DND-41 (cell line): Measurements from ENCODE around the gene LRP5.
"Not testable (repeated sequence)": the region's sequence is repeated elsewhere in the genome, so short reads cannot be mapped to it uniquely, and the experiment has no call there.

Source experiments
- ATAC-seq: fragments of 200-7000 bp; cut with Tn5 transposase; 3 replicates; pipeline ENCODE4 v1.9.1; 2021; ENCODE audit warnings: low read depth; ENCODE audit not compliant: insufficient read depth
- DNase-seq: peaks from one replicate; pipeline ENCODE4 v3.0.0-alpha.2; 2020
- H2AFZ ChIP-seq: 2 replicates; pipeline ENCODE4 v1.6.0; 2012; ENCODE audit warnings: low read depth, low read length
- H3K27ac ChIP-seq: 2 replicates; pipeline ENCODE4 v1.5.1; 2012; ENCODE audit warnings: low read length, inconsistent platforms
- H3K27me3 ChIP-seq: fragments of 200-600 bp; sonication (generic); 2 replicates; pipeline ENCODE4 v1.6.0; 2012; ENCODE audit warnings: low read length, mild to moderate bottlenecking, inconsistent platforms; ENCODE audit not compliant: insufficient read depth, poor library complexity
- H3K36me3 ChIP-seq: 2 replicates; pipeline ENCODE4 v1.5.1; 2012; ENCODE audit warnings: low read length, inconsistent platforms; ENCODE audit not compliant: insufficient read depth
- H3K4me1 ChIP-seq: 2 replicates; pipeline ENCODE4 v1.5.1; 2012; ENCODE audit warnings: mild to moderate bottlenecking, low read length; ENCODE audit not compliant: insufficient read depth
- H3K4me2 ChIP-seq: 2 replicates; pipeline ENCODE4 v1.6.0; 2012; ENCODE audit warnings: mild to moderate bottlenecking, moderate library complexity, low read length, inconsistent platforms; ENCODE audit not compliant: insufficient read depth
- H3K4me3 ChIP-seq, 2 experiments: fragments of 200-600 bp in 1 of 2; shearing (Covaris generic) in 1 of 2; 2 replicates each; pipeline ENCODE4 v1.5.1; 2012 to 2016; ENCODE audit warnings: inconsistent platforms in 2 of 2, low read length in 2 of 2, mild to moderate bottlenecking in 2 of 2, low read depth in 1 of 2, moderate library complexity in 1 of 2
- H3K79me2 ChIP-seq: 2 replicates; pipeline ENCODE4 v1.6.0; 2012; ENCODE audit warnings: low read length, inconsistent platforms; ENCODE audit not compliant: insufficient read depth
- H3K9ac ChIP-seq: 2 replicates; pipeline ENCODE4 v1.6.0; 2012; ENCODE audit warnings: low read depth, mild to moderate bottlenecking, inconsistent platforms, low read length, moderate library complexity
- H3K9me3 ChIP-seq: 2 replicates; pipeline ENCODE4 v1.5.1; 2012; ENCODE audit warnings: low read length, moderate library complexity, mild to moderate bottlenecking, inconsistent platforms; ENCODE audit not compliant: insufficient read depth, severe bottlenecking
- H4K20me1 ChIP-seq: 2 replicates; pipeline ENCODE4 v1.6.0; 2012; ENCODE audit warnings: low read length; ENCODE audit not compliant: insufficient read depth
- CTCF ChIP-seq: IDR thresholded peaks from 2 replicates; pipeline ENCODE4 v1.5.1; 2012; ENCODE audit warnings: borderline replicate concordance, low read length, moderate library complexity, mild to moderate bottlenecking; ENCODE audit not compliant: poor library complexity, severe bottlenecking; ENCODE audit errors: extremely low read depth
- EZH2 ChIP-seq: IDR thresholded peaks from 3 replicates; pipeline ENCODE4 v1.6.1; 2012; ENCODE audit warnings: borderline replicate concordance, low read depth, mild to moderate bottlenecking, moderate library complexity, low read length, inconsistent platforms; ENCODE audit not compliant: severe bottlenecking

Gene LRP5

DNA sequence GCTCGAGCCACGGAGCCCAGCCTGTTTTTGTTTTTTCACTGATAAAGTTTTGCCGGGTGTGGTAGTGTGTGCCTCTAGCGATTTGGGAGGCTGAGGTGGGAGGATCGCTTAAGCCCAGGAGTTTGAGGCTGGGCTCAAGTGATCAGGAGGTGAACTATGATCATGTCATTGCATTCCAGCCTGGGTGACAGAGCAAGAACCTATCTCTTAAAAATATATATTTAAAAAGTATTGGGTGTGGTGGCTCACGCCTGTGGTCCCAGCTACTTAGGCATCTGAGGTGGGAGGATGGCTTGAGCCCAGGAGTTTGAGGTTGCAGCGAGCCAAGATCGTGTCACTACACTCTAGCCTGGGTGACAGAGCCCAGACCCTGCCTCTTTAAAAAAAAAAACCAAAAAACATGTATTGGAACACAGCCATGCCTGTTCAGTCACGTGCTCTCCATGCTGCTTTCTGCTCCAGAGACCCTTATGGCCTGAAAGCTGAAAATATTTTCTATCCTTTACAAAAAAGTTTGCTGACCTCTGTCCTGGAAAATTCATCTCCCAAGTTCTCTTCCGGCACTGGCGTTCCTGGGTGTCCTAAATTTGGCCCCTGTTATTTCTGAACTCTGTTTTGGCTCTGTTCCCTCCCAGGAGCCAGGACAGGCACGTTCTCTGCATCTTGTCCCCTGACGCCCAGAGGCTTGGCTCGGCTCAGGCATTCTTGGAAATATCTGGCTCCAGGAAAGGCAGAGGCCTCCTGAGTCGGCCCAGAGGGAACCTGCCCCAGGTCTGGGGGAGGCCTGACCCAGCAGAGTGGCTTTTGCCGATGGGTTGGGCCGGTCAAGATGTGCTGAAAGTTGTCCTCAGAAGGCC lies 86.8 kb downstream of the LRP5 start:
- Histone ChIP-seq H3K4me1 (no peaks in the 10 kb centered on the region), H3K4me3 (no peak overlapping the region), H3K9ac (no peak overlapping the region), H3K27ac (no peak overlapping the region), H3K9me3 (no peaks in the 10 kb centered on the region), H4K20me1 (peaks cover 6% of the 10 kb centered on the region), H3K79me2 (no peaks in the 10 kb centered on the region), H2AFZ (no peak overlapping the region), H3K4me2 (no peak overlapping the region), H3K36me3 (peaks cover 36% of the 10 kb centered on the region), H3K27me3 (no peaks in the 10 kb centered on the region)
- ATAC-seq (no peak), DNase-seq (no peak)
- no peak for TF ChIP-seq EZH2
- TF ChIP-seq CTCF: no peak

DNA sequence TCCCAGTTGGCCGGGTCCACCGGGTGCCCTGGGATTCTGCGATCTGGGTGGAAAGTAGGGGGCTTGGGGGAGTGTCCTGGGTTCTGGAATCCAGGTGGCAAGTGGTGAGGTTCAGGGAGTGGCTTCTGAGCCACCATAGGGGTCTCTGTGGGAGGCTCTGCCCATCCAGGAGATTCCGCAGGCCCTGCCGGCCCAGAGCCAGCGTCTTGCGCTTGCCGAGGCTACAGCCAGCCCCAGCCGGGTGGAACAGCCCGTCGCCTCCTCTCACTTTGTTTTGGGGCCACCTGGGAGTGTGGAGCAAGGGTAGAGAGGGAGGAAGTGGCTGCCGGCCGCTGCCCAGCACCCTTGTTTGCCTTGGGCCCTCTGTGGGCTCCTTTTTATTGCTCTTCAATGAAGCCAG lies 87.5 kb downstream of the LRP5 start:
- no peaks in the 10 kb centered on the region for H3K9me3 ChIP-seq
- H4K20me1 ChIP-seq: peaks cover 6% of the 10 kb centered on the region
- no peak overlapping the region for H3K9ac ChIP-seq
- ATAC-seq (no peak), DNase-seq (no peak)
- H3K27me3 ChIP-seq: no peaks in the 10 kb centered on the region
- H3K4me1 ChIP-seq: no peaks in the 10 kb centered on the region
- no peak overlapping the region for H3K4me3 ChIP-seq
- no peaks in the 10 kb centered on the region for H3K79me2 ChIP-seq
- peaks cover 39% of the 10 kb centered on the region for H3K36me3 ChIP-seq
- H3K27ac ChIP-seq: no peak overlapping the region
- no peak overlapping the region for H2AFZ ChIP-seq
- TF ChIP-seq CTCF (no peak), EZH2 (no peak)
- no peak overlapping the region for H3K4me2 ChIP-seq

GRCh38 chr11:68400584-68400983 lies 88.2 kb downstream of the LRP5 start:
- not testable (repeated sequence) for H3K79me2 ChIP-seq, H3K9me3 ChIP-seq, DNase-seq, H3K9ac ChIP-seq, H3K4me1 ChIP-seq, H2AFZ ChIP-seq, H4K20me1 ChIP-seq, H3K4me3 ChIP-seq, H3K27me3 ChIP-seq, H3K4me2 ChIP-seq, ATAC-seq, H3K27ac ChIP-seq
- H3K36me3 ChIP-seq: peaks cover 37% of the 10 kb centered on the region

GRCh38 chr11:68401856-68402255 lies 89.5 kb downstream of the LRP5 start:
- Histone ChIP-seq H3K27me3 (no peaks in the 10 kb centered on the region), H2AFZ (no peak overlapping the region), H3K79me2 (no peaks in the 10 kb centered on the region), H3K4me1 (no peaks in the 10 kb centered on the region), H3K36me3 (peaks cover 46% of the 10 kb centered on the region), H3K9me3 (no peaks in the 10 kb centered on the region), H3K4me3 (no peak overlapping the region), H3K9ac (no peak overlapping the region), H3K4me2 (no peak overlapping the region), H3K27ac (no peak overlapping the region), H4K20me1 (peaks cover 11% of the 10 kb centered on the region)
- ATAC-seq (no peak), DNase-seq (no peak)
- TF ChIP-seq CTCF (no peak), EZH2 (no peak)
